Mesodermal cell (in vitro differentiated cells): ENCODE measurements around the gene MORN2.

Experiments used
- H3K27ac ChIP-seq: 2 replicates; pipeline ENCODE4 v1.7.0; 2013; ENCODE audit warnings: mild to moderate bottlenecking, low read depth, low read length, moderate library complexity; ENCODE audit not compliant: severe bottlenecking
- H3K36me3 ChIP-seq: 2 replicates; pipeline ENCODE4 v1.7.1; 2013; ENCODE audit warnings: mild to moderate bottlenecking, low read length, moderate library complexity; ENCODE audit not compliant: control insufficient read depth, insufficient read depth
- H3K4me1 ChIP-seq: one replicate; pipeline ENCODE4 v1.7.1; 2013; ENCODE audit warnings: mild to moderate bottlenecking, low read length; ENCODE audit not compliant: insufficient read depth, control insufficient read depth, poor library complexity, severe bottlenecking
- H3K4me3 ChIP-seq: 2 replicates; pipeline ENCODE4 v1.7.0; 2013; ENCODE audit warnings: low read length, control low read depth, mild to moderate bottlenecking; ENCODE audit not compliant: insufficient read depth, poor library complexity, severe bottlenecking; ENCODE audit errors: extremely low read depth
- H3K9me3 ChIP-seq: 2 replicates; pipeline ENCODE4 v1.7.1; 2013; ENCODE audit warnings: mild to moderate bottlenecking, low read length, moderate library complexity; ENCODE audit not compliant: control insufficient read depth
- WGBS, 2 experiments: methylation state at CpG; one replicate each; pipeline ENCODE4 v1.1.5; 2013; ENCODE audit warnings: missing lambda C conversion rate in 2 of 2; ENCODE audit not compliant: insufficient coverage in 2 of 2; 5-methylcytosine and 5-hydroxymethylcytosine counted together

The MORN2 gene

DNA sequence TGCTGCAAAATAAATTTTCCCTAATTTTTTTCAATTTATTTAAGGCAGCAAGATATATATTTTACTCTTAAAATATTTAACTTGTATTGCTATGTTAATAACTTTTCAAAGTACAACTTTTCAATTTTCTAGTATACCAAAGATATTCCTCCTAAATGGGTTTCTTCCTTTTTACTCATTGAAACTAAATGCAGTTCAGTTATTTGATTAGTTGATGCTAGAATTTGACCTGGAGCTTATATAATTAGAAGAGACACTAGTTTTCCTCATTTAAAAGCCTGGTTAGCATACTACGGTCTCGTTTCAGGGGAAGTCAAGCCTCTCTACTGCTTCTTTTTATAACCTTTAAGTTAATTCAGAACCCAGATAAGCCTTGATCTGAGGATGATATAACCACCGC, 13.8 kb downstream of the MORN2 start, which contains the start of gene ARHGEF33:
Gene ARHGEF33 (plus strand): TSS at position 301 of the 400 bp plus-strand sequence. CDS start 29,573 bp downstream, outside the sequence.
- no peaks in the 10 kb centered on the region for H3K4me1 ChIP-seq
- no peak within 1 kb of the TSS for H3K4me3 ChIP-seq
- H3K36me3 ChIP-seq, result no peaks in the 10 kb centered on the region
- WGBS, 2 experiments, result 60% methylated on average over 2 of the region's 3 CpGs; no CpG with 5 or more reads in 1 of the 2 experiments
- H3K9me3 ChIP-seq, result no peaks in the 10 kb centered on the region
- H3K27ac ChIP-seq, result no peak within 1 kb of the TSS

DNA sequence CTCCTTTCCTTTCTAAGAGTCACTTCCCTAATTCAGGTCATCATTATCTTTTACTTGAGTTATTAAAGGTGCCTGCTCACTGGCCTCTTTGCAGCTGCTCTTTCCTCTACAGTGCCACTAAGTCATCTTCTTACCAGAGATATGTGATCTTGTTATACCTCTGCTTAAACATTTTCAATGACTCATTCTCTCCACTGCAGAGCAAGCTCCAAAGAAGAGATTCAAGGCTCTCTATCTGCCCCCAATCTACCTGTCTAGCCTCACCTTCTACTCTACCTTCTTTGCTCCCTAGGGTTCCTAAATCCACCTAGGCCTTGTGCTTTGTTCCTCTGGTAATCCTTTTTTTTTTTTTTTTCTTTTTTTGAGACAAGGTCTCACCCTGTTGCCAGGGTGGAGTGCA, 17.0 kb downstream of the MORN2 start:
- Histone ChIP-seq H3K9me3 (no peaks in the 10 kb centered on the region), H3K4me3 (no peak overlapping the region), H3K36me3 (no peaks in the 10 kb centered on the region), H3K27ac (no peak overlapping the region), H3K4me1 (no peaks in the 10 kb centered on the region)

DNA sequence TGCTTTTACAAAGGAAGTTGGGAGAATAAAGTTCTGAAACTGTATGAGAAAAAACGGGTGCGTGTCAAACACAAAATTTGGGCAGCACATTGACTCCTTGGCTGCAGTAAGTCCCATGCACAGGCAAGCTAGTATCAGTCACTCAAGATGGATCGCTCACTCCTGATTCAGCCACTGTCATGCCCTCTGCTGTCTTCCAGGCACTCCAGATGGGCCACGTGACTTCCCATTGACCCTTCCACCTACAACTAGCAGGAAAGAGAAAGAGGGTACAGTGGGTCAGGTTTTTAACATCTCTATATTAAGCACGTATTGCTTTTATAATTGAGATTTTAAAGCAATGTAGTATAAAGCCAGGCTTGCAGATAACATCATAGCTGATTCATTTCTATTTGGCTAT, 22.5 kb downstream of the MORN2 start:
- Histone ChIP-seq H3K36me3 (no peaks in the 10 kb centered on the region), H3K4me1 (no peaks in the 10 kb centered on the region), H3K27ac (no peak overlapping the region), H3K4me3 (no peak overlapping the region), H3K9me3 (no peaks in the 10 kb centered on the region)
- WGBS, 2 experiments, result 85 to 93% methylated on average over 3 of the region's 5 CpGs

DNA sequence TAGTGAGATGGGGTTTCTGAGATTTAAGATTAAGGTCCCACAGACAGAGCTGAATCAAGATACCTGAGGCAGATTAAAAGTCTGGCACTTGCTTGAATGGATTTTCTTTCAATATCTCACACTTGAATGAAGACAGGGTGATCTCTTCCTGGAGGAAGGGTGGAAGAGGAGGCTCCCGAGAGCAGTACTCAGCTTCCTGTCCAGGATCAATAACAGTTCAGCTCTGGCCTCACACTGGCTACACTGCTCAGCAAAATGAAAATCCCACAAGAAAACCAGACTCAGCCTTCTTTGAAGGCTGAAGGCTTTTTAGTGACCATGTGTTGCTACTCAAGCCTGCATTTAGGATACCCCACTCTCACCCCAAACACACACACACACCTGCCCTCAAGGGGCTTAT, 24.9 kb downstream of the MORN2 start:
- H3K9me3 ChIP-seq, result no peaks in the 10 kb centered on the region
- no peak overlapping the region for H3K4me3 ChIP-seq
- H3K4me1 ChIP-seq, result no peaks in the 10 kb centered on the region
- H3K36me3 ChIP-seq, result no peaks in the 10 kb centered on the region
- H3K27ac ChIP-seq, result no peak overlapping the region
- WGBS, 2 experiments, result no CpG with 5 or more reads among the region's 1 CpG

DNA sequence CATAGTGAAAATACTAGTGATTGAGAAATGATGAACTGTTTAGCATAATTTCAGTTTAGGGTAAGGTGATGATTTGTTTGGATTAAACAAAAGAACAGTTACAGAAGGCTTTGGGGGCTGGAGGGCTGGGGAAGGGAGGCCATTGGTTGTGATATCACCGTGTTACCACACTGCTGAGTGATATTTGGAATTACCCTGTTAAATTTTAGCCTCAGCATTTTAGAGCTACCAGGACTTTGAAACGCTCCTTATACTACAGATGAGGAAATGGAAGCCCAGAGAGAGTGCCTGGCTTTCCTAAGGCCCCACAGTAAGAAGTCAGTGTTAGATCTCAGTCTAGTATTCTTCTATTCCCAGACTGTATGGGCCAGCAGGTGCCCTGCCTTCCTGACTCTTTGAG, 29.5 kb downstream of the MORN2 start:
- Histone ChIP-seq H3K27ac (no peak overlapping the region), H3K9me3 (no peaks in the 10 kb centered on the region), H3K4me1 (no peaks in the 10 kb centered on the region), H3K36me3 (no peaks in the 10 kb centered on the region), H3K4me3 (no peak overlapping the region)
- 82 to 100% methylated on average over 1 to 2 of the region's 2 CpGs for WGBS, 2 experiments

DNA sequence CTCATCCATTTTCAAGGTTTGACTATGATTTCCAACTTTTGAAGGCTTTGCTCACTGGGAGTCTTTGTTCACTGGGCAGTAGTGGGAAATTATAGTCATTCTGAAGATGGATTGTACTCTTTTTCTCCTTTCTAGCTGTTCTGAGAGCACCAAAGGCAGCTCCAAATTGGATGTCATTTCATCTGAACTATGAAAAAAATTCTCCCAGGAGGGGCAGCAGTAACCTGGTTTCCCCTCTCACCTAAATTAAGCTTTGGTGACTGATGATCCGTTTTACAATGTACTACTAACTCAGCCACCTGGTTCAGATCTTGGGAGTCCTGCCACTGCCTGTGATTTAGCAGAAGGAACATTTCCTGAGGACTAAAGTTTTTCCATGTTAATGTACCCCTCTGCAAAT, 31.5 kb downstream of the MORN2 start:
- 75 to 80% methylated on average over 1 of the region's 1 CpG for WGBS, 2 experiments
- Histone ChIP-seq H3K27ac (no peak overlapping the region), H3K9me3 (no peaks in the 10 kb centered on the region), H3K36me3 (no peaks in the 10 kb centered on the region), H3K4me3 (no peak overlapping the region), H3K4me1 (no peaks in the 10 kb centered on the region)

DNA sequence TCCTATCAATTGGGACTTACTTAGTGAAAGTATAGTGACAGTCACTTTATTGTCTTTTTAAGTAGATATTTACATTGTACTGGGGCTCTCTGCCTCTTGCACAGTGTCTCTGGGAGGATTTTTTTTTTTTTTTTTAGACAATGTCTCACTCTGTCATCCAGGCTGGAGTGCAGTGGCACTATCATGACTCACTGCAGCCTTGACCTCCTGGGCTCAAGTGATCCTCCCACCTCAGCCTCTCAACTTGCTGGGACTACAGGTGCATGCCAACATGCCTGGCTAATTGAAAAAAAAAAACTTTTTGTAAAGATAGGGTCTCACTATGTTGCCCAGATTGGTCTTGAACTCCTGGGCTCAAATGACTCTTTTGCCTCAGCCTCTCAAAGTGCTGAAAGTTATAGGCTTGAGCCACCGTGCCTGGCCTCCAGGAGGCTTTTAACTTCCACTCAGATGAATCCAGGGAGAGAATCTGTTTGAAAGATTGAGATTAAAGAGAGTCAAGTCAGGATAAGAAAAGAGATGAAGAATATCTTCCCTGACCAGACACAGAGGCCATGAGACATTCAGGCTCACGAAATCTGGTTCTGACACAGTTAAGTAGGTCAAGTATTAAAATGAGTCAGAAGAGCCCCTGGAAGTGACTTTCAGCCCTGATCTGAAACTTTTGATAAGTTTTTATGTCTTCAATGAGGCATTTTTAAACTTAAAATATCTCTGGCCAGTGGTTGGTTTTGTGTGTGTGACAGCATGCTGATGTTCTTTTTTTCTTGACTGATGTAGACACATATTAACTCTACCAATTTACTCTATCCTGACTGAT, 32.2 kb downstream of the MORN2 start:
- no peaks in the 10 kb centered on the region for H3K36me3 ChIP-seq
- H3K4me3 ChIP-seq, result no peak overlapping the region
- no peaks in the 10 kb centered on the region for H3K4me1 ChIP-seq
- WGBS, 2 experiments, result 71 to 100% methylated on average over 1 of the region's 2 CpGs
- H3K9me3 ChIP-seq, result no peaks in the 10 kb centered on the region
- H3K27ac ChIP-seq, result no peak overlapping the region

DNA sequence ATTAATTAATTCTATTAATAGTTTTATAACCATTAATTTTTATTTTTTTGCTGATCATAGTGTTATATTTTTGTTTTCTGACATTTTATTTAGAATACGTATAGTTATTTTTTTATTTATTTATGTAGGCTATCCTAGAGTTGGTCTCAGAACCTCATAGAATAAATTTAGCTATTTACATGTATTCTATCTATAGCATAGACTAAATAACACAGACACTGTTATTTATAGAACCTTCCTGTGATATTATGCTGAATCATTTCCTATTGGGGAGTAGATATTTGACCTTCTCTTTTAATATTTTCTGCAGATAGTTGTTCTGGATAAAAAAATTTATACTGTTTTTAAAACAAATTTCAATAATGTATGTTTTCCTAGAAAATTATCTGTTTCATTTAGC, 34.1 kb downstream of the MORN2 start:
- Histone ChIP-seq H3K27ac (no peak overlapping the region), H3K4me1 (no peaks in the 10 kb centered on the region), H3K4me3 (no peak overlapping the region), H3K36me3 (no peaks in the 10 kb centered on the region), H3K9me3 (no peaks in the 10 kb centered on the region)
- WGBS, 2 experiments, result no CpG with 5 or more reads among the region's 1 CpG

DNA sequence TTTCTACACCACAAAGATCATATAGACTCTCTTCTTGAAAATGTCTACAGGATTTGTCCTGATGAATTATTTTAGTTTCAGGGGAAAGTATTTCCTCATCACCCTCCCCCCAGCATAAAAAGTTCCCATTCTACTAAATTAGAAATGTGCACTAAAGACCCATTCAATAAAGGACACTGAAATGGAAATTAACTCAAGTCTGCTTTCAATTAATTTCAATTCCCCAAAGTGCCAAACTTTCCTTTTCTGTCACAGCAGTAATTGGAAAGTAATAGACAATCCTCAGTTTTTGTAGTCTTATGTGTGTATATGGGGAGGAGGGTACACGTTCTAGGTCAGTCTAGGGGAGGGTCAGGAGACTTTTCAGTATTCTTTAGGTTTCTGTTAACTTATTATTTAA, 35.4 kb downstream of the MORN2 start:
- WGBS, 2 experiments, result no CpG with 5 or more reads among the region's 1 CpG

DNA sequence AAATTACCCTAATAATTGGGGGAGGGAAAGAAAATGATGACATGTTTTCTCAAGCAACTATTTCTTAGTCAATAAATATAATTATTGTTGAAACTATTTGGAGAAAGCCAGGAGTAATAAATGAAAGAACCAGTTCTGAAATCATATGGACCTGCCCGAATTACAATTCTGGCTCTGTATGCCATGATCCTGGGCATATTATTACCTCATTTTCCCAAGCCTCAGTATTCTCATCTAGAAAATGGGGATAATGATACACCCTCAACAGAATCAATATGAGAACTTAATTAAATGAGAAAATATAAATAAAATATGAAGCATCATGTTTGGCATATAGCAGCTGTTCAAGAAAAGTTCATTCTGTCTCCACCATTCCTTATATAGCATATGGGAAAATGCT, 36.8 kb downstream of the MORN2 start:
- Histone ChIP-seq H3K4me3 (no peak overlapping the region), H3K36me3 (no peaks in the 10 kb centered on the region), H3K4me1 (no peaks in the 10 kb centered on the region), H3K9me3 (no peaks in the 10 kb centered on the region), H3K27ac (no peak overlapping the region)
- no CpG with 5 or more reads among the region's 1 CpG for WGBS, 2 experiments

More for the DNA sequence above, 35.4 kb downstream of the MORN2 start:
- Histone ChIP-seq H3K4me3 (no peak overlapping the region), H3K36me3 (no peaks in the 10 kb centered on the region), H3K9me3 (no peaks in the 10 kb centered on the region), H3K4me1 (no peaks in the 10 kb centered on the region), H3K27ac (no peak overlapping the region)

DNA sequence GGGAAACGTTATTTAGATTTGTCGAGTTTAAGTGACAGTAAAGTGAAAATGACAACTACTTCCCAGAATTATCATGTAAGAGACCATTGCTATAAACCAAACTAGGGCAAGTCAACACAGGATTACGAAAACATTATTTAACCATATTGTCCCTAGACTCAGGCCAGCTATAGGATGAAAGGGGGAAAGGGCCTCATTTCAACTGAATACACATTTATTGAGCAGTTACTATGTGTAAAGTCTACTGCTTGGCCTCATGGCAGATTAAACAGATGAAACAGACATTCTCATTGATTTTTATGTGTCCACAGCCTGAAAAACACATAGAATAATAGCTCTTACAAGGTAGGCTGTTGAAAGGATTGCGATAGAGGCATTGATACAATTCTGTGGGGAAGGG, 46.6 kb downstream of the MORN2 start:
- no peak overlapping the region for H3K4me3 ChIP-seq
- no peaks in the 10 kb centered on the region for H3K4me1 ChIP-seq
- H3K9me3 ChIP-seq, result no peaks in the 10 kb centered on the region
- H3K36me3 ChIP-seq, result no peaks in the 10 kb centered on the region
- 89% methylated on average over 1 of the region's 4 CpGs; no CpG with 5 or more reads in 1 of the 2 experiments for WGBS, 2 experiments
- H3K27ac ChIP-seq, result no peak overlapping the region
